T-helper 2 cell (primary cell): Measurements from ENCODE around the gene DPYD.

Experiments used
- DNase-seq, 5 experiments: peaks; one replicate each; pipeline versions ENCODE4 v3.0.0 to v3.0.0-alpha.2; 2012 to 2022

DPYD gene

GRCh38 chr1:97781762-97782337 lies 139.0 kb downstream of the DPYD start:
- DNase-seq: peak in 1 of 5 experiments; percentile 59

- DNase-seq: peak in 1 of 5 experiments; percentile 14
These were observed 139.9 kb downstream of the DPYD start for GRCh38 chr1:97780884-97781283.

GRCh38 chr1:97778718-97779117 lies 142.1 kb downstream of the DPYD start:
- no peak for DNase-seq

- no peak for DNase-seq
These were observed 150.5 kb downstream of the DPYD start for GRCh38 chr1:97770376-97770775.

- no peak for DNase-seq
These were observed 153.5 kb downstream of the DPYD start for GRCh38 chr1:97767381-97767780.

GRCh38 chr1:97764991-97765390 lies 155.8 kb downstream of the DPYD start:
- no peak for DNase-seq

DNA sequence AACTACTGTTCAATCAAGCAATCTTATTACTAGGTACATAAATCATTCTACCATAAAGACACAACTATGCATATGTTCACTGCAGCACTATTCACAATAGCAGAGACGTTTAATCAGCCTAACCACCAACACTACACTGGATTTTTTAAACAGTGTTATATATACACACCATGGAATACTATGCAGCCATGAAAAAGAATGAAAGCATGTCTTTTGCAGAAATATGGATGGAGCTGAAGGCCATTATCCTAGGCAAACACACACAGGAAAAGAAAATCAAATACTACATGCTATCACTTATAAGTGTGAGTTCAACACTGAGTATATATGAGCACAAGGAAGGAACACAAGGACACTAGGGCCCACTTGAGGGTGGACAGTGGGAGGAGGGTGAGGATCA lies 159.2 kb downstream of the DPYD start:
- no peak for DNase-seq

- no peak for DNase-seq
These were observed 161.8 kb downstream of the DPYD start for GRCh38 chr1:97759078-97759477.

GRCh38 chr1:97758541-97759057 lies 162.2 kb downstream of the DPYD start:
- no peak for DNase-seq

- no peak for DNase-seq
These were observed 174.9 kb downstream of the DPYD start for GRCh38 chr1:97745912-97746311.

DNA sequence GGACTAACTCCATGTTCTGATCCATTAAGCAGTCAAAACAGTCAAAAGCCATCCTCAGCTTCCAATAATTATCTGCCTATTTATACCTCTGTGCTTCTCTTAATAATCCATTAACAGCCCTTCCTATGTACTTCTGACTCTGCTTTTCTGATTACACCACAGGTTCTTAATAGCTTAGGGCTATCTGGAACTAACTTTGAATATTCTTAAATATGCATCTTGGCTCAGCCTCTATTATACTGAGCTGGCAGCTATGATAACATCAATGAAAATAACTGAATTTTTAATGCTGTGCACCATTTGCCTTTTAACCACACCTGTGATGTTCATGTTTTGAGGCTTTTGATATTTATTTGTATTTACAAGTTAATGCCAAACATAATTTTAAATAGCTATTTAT lies 175.9 kb downstream of the DPYD start:
- DNase-seq: no peak

DNA sequence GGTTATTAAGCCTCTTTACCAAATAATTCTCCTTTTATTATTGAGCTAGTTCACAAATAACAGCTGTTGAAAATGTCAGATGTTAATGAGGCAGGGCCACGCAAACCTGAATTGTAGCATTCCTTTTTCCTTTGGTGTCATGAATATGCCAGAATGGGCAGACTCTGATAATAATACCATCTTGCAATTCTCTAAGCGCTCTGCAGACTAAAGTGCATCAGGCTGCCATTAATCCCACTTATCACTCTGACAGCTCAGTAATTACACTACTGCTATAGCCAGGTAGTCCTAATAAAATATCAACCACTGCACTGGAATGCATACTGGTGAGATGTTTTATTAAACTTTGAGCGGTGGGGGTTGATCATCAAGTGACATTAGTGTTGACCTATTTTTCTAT lies 177.7 kb downstream of the DPYD start:
- DNase-seq: no peak

DNA sequence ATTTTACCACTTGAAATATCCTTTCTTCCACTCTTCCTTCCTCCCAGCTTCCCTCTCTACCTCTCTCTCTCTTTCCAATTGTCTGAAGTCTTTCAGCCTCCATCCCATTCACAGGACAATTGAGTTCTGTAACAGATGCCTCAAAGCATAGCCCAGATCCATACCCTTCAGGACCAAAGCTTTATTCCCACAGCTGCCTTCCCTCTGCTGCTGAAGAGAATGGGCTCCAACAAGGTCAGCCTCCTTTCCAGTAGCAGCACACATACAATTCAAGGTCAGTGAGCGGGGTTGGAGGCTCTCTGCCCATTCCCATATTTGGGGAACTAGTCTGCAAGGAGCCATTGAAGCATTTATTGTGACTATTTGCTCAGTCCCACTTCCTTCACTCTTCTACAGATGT lies 179.9 kb downstream of the DPYD start:
- DNase-seq: no peak

GRCh38 chr1:97739596-97740103 lies 181.2 kb downstream of the DPYD start:
- no peak for DNase-seq

- no peak for DNase-seq
These were observed 182.6 kb downstream of the DPYD start for GRCh38 chr1:97738270-97738669.

DNA sequence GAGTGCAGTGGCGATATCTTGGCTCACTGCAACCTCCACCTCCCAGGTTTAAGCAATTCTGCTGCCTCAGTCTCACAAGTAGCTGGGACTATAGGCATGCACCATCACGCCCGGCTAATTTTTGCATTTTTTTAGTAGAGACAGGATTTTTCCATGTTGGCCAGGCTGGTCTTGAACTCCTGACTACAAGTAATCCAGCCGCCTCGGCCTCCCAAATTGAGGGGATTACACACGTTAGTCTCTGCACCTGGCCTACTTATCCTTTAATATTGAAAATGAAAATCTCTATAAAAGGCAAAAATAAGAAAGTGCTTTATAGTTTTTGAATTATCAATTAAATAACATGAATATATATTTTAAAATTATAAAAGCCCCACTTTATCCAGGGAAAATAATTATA lies 190.6 kb downstream of the DPYD start:
- no peak for DNase-seq

DNA sequence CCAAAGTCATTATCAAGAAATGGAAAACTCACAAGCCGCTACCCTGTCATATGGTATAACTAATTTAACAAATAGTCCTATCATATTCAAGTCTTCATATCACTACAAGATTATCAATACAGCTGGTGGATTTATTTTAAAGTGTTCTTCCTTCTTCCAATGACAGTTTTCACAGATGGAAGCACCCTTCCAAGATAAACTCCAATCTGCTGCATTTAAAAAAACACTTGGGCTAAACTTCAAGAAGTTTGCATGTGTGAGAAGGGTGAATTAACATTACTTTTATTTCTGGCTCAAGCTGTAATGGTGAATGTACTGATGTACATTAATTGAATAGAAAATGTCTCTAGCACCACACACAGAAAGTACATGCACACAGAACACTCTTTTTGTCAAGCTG lies 192.4 kb downstream of the DPYD start:
- no peak for DNase-seq

DNA sequence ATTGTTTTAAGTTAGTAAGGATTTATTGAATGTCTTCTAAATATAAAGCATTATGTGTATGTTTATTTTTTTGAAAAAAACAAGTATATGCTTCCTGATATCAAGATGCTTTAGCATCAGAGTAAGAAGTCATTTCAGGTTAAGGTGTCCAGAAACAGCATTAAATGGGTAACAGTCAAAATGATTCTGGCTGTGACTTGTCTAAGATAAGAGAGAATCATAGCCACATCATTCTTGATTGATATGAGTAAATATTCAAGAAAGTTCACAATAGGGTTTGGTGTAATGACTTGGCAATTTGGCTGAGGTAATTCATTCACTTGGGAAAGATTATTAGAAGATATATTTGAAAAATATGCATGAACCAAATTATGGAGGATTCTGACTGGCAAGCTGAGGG lies 193.8 kb downstream of the DPYD start:
- peak in 1 of 5 experiments; percentile 9 for DNase-seq

- DNase-seq: no peak
These were observed 194.4 kb downstream of the DPYD start for GRCh38 chr1:97726386-97726785.

GRCh38 chr1:97721221-97721620 lies 199.6 kb downstream of the DPYD start:
- DNase-seq: no peak

GRCh38 chr1:97712980-97713379 lies 207.9 kb downstream of the DPYD start:
- no peak for DNase-seq

DNA sequence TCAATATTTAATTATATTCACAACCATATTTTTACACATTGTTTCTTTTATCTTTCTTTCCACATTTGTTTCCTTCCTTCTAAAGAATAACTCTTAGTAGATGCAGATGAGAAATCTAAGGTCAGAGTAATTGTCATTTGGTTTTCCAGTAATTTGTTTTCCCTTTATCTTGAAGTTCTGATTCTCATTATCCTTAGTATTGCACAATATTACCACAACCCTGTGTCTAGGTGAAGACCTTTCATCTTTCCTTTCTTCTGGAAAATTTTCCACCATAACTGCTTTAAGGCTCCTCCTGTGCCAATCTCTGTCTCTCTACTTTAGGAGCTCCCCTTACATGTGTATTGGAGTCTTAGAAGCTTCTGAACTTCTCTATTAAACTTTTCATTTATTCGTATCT lies 209.0 kb downstream of the DPYD start:
- no peak for DNase-seq

DNA sequence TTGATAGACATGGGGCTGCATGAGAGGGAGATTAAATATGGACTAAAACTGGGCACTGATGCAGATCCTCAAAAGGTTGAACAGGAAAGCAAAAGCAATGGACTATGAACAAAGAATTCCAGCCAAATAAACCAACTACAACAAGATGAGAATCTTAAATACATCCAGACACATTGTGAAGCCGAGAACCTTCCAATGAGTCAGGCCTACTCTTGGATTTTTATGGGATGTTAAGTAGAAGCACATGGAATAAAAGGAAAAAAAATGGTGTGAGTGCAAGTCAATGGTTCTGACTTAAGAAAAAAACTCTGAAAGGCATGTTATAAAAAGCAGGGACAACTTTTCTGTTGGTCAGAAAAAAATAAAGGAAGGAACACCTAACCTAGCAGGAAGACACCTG lies 227.2 kb downstream of the DPYD start:
- no peak for DNase-seq

DNA sequence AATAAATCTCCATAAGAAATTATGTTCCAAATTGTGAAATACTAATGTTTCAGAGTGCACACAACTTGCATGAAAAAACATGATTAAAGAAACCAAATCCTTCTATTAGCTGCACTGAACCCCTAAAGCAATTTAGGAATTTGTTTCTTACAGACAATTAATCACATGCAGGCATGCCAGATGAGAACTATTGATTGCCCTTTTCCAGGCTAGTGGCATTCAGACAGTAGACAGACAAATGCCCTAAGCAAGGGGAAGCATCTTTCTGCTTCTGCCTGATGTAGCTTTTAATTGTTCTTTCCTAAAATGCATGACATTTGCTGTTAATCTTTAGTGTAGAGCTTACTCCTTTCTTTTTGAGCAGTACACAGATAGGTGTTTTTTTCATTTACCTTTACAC lies 229.5 kb downstream of the DPYD start:
- no peak for DNase-seq

- no peak for DNase-seq
These were observed 235.5 kb downstream of the DPYD start for GRCh38 chr1:97685360-97685759.
